Endometrium (tissue), 2 donors: ENCODE measurements around the gene MEA1.

ENCODE experiments used
- FAIRE-seq: peaks from 2 replicates; lab custom pipeline; 2012; peaks lifted over from hg19 to GRCh38; lab: Jason Lieb, UNC
- donor health status: control.
- donor health status: control.

Gene MEA1

GRCh38 chr6:42970871-42971612, 42.7 kb downstream of the MEA1 start:
- FAIRE-seq, result no peak

- no peak for FAIRE-seq
Measured at GRCh38 chr6:42969934-42970333, 43.8 kb downstream of the MEA1 start.

GRCh38 chr6:42969431-42969830, 44.3 kb downstream of the MEA1 start:
- no peak for FAIRE-seq

- no peak for FAIRE-seq
Measured at GRCh38 chr6:42968783-42969182, 45.0 kb downstream of the MEA1 start.

GRCh38 chr6:42968126-42968701, 45.5 kb downstream of the MEA1 start:
- no peak for FAIRE-seq

GRCh38 chr6:42967228-42967627, 46.5 kb downstream of the MEA1 start:
- FAIRE-seq, result no peak

- FAIRE-seq, result no peak
Measured at GRCh38 chr6:42966571-42966970, 47.2 kb downstream of the MEA1 start.

GRCh38 chr6:42963855-42964605, 49.7 kb downstream of the MEA1 start:
- FAIRE-seq, result no peak

GRCh38 chr6:42963179-42963854, 50.4 kb downstream of the MEA1 start:
- FAIRE-seq, result no peak

GRCh38 chr6:42962502-42963178, 51.1 kb downstream of the MEA1 start:
- FAIRE-seq, result no peak

GRCh38 chr6:42962096-42962495, 51.6 kb downstream of the MEA1 start:
- no peak for FAIRE-seq
